A549 (cell line): ENCODE results near the gene C1orf35. TPM values are rescaled to one million over a fixed set of nuclear protein-coding genes. Genes with fewer than 3 reads are reported as not detected.

Experiments
- ATAC-seq, 2 experiments: fragments of 200-7000 bp in 1 of 2; fragments of >200 bp in 1 of 2; cut with Nextera tagmentation in 1 of 2; cut with Tn5 transposase in 1 of 2; 3 replicates each; pipeline versions ENCODE4 v1.8.0 to v1.9.1; 2018 to 2020; ENCODE audit warnings: mild to moderate bottlenecking in 1 of 2, moderate library complexity in 1 of 2
- CTCF ChIA-PET: fragments of 300-600 bp; sonication (Branson Sonifier 250); formaldehyde crosslinking; extraction: SDS; loops from one replicate; lab custom pipeline; 2021; ENCODE audit warnings: antibody characterized with exemption, inconsistent platforms; lab: Yijun Ruan, JAX
- POLR2A ChIA-PET: fragments of 350-600 bp; formaldehyde crosslinking; extraction: SDS; loops from one replicate; lab custom pipeline; 2021; ENCODE audit warnings: antibody characterized with exemption, inconsistent platforms; lab: Yijun Ruan, JAX
- DNase-seq, 2 experiments: peaks; one replicate each; pipeline versions ENCODE4 v3.0.0 to v3.0.0-alpha.2; 2011 to 2016; ENCODE audit warnings: low read depth in 1 of 2, low spot score in 1 of 2
- FAIRE-seq: peaks from 2 replicates; lab custom pipeline; 2011; peaks lifted over from hg19 to GRCh38; lab: Jason Lieb, UNC
- H3K27ac ChIP-seq, 2 experiments: fragments of >200 bp; sonication (Bioruptor Twin); formaldehyde crosslinking; 3 replicates each; pipeline ENCODE4 v1.5.1; 2016 to 2017
- H3K4me1 ChIP-seq: fragments of >200 bp; sonication (Bioruptor Twin); formaldehyde crosslinking; 3 replicates; pipeline ENCODE4 v1.6.1; 2016
- H3K4me2 ChIP-seq: fragments of >200 bp; sonication (Bioruptor Twin); formaldehyde crosslinking; 3 replicates; pipeline ENCODE4 v1.6.1; 2016
- H3K4me3 ChIP-seq: fragments of >200 bp; sonication (Bioruptor Twin); formaldehyde crosslinking; 3 replicates; pipeline ENCODE4 v1.5.1; 2016
- H3K9me3 ChIP-seq: fragments of >200 bp; sonication (Bioruptor Twin); formaldehyde crosslinking; 3 replicates; pipeline ENCODE4 v1.6.1; 2016
- BHLHE40 ChIP-seq: IDR thresholded peaks from 2 replicates; pipeline ENCODE4 v1.6.1; 2012; ENCODE audit warnings: low read depth, low read length, inconsistent platforms
- CBX2 ChIP-seq: fragments of 200-600 bp; sonication (generic); IDR thresholded peaks from 2 replicates; pipeline ENCODE4 v1.6.1; 2016; ENCODE audit warnings: low read depth, mild to moderate bottlenecking, borderline replicate concordance
- CBX8 ChIP-seq: fragments of 200-600 bp; sonication (generic); IDR thresholded peaks from 2 replicates; pipeline ENCODE4 v1.6.1; 2016
- CHD4 ChIP-seq: fragments of 200-600 bp; sonication (generic); IDR thresholded peaks from 2 replicates; pipeline ENCODE4 v1.6.1; 2016; ENCODE audit warnings: antibody characterized with exemption, mild to moderate bottlenecking, borderline replicate concordance
- MAX ChIP-seq: IDR thresholded peaks from 2 replicates; pipeline ENCODE4 v1.6.1; 2012
- MAZ ChIP-seq: fragments of 150-350 bp; IDR thresholded peaks from 2 replicates; pipeline ENCODE4 v1.6.1; 2014; ENCODE audit warnings: antibody characterized with exemption, low read depth, low read length, borderline replicate concordance
- NR3C1 ChIP-seq: fragments of >200 bp; sonication (Bioruptor Twin); formaldehyde crosslinking; IDR thresholded peaks from 3 replicates; pipeline ENCODE4 v1.6.1; 2017
- PHF8 ChIP-seq: fragments of 200-600 bp; sonication (generic); IDR thresholded peaks from 2 replicates; pipeline ENCODE4 v1.6.1; 2016; ENCODE audit warnings: low read depth, mild to moderate bottlenecking, antibody characterized with exemption, moderate library complexity, borderline replicate concordance
- POLR2A ChIP-seq: IDR thresholded peaks from 2 replicates; pipeline ENCODE4 v1.6.1; 2012; ENCODE audit warnings: mild to moderate bottlenecking, low read length
- RNF2 ChIP-seq: fragments of 200-600 bp; sonication (generic); IDR thresholded peaks from 2 replicates; pipeline ENCODE4 v1.6.1; 2016; ENCODE audit warnings: low read depth, mild to moderate bottlenecking, antibody characterized with exemption, moderate library complexity, borderline replicate concordance
- SMC3 ChIP-seq: fragments of >200 bp; sonication (Bioruptor Twin); formaldehyde crosslinking; IDR thresholded peaks from 3 replicates; pipeline ENCODE4 v1.6.1; 2018; ENCODE audit warnings: inconsistent platforms
- SREBF2 ChIP-seq: fragments of 450-650 bp; IDR thresholded peaks from 2 replicates; pipeline ENCODE4 v1.6.1; 2014; ENCODE audit warnings: mild to moderate bottlenecking, moderate library complexity
- WGBS: methylation state at CpG from one replicate; pipeline ENCODE4 v1.1.6; 2017; ENCODE audit errors: missing lambda C conversion rate; 5-methylcytosine and 5-hydroxymethylcytosine counted together
- polyA plus RNA-seq, 4 experiments: library from polyadenylated mRNA; depleted of rRNA in 3 of 4; stranded (reverse); fragments of >200 nt; fragmentation: RNase III in 1 of 4; extraction: RNeasy Plus Mini Kit Qiagen cat#74134 plus additional on column Dnase treatment in 1 of 4; gene quantifications; 2 replicates in 3 of 4; 3 replicates in 1 of 4; pipeline ENCODE4 v1.2.3, GENCODE V29; 2011 to 2017

The C1orf35 gene
- polyA plus RNA-seq, 2 of the 4 experiments (the other 2 are of a cell fraction), result 9.8 to 28.9 TPM

GRCh38 chr1:228062085-228062791 is 40.9 kb downstream of the C1orf35 start:
- Histone ChIP-seq H3K4me3 (no peak overlapping the region), H3K27ac (no peak overlapping the region), H3K4me2 (no peak overlapping the region), H3K4me1 (peaks cover 12% of the 10 kb centered on the region; the same call in 2 of the 3 replicates), H3K9me3 (no peaks in the 10 kb centered on the region; the same call in 2 of the 3 replicates)
- POLR2A ChIA-PET, result no interaction called here
- ATAC-seq (no peak), DNase-seq (no peak), FAIRE-seq (no peak)
- 98% methylated on average over 6 of the region's 9 CpGs for WGBS
- CTCF ChIA-PET, result interaction anchor here (1.5 kb wide), 2 partner anchors 58 to 63 kb away, joined by 4 to 7 read pairs; no protein-coding TSS in a partner anchor
- TF ChIP-seq MAX, result no peak
- no peak for TF ChIP-seq PHF8

- TF ChIP-seq RNF2, result no peak
- TF ChIP-seq CBX8, result no peak
- no peak for TF ChIP-seq CHD4
- TF ChIP-seq NR3C1, result no peak
- TF ChIP-seq SMC3, result no peak
- TF ChIP-seq MAZ, result no peak
- Histone ChIP-seq H3K4me2 (no peak overlapping the region), H3K4me1 (peaks cover 12% of the 10 kb centered on the region; the same call in 2 of the 3 replicates), H3K4me3 (no peak overlapping the region), H3K27ac (no peak overlapping the region), H3K9me3 (no peaks in the 10 kb centered on the region; the same call in 2 of the 3 replicates)
- WGBS, result 66% methylated on average over 9 of the region's 10 CpGs
- FAIRE-seq (no peak), ATAC-seq (no peak), DNase-seq (no peak)
- CTCF ChIA-PET, result interaction anchor here (0.9 to 4.1 kb wide), 5 partner anchors 10 to 62 kb away, joined by 3 to 25 read pairs (median 3); partner anchors contain the start of gene WNT3A
- POLR2A ChIA-PET, result no interaction called here
Observed at GRCh38 chr1:228061411-228062084, 41.6 kb downstream of the C1orf35 start.

- POLR2A ChIA-PET, result interaction anchor here (0.6 kb wide), 1 partner anchor 250 kb away, joined by 3 read pairs; no protein-coding TSS in a partner anchor
- peak in 1 of 2 experiments; percentile 21 for DNase-seq
- no peak for TF ChIP-seq SMC3
- TF ChIP-seq, all 56 proteins: peak for 0
- H3K9me3 ChIP-seq, result peaks cover 3% of the 10 kb centered on the region; the same call in 2 of the 3 replicates
- peak overlapping the region; percentile 98 for H3K4me2 ChIP-seq
- peak; percentile 27 to 62; a peak in 5 of 6 replicates for ATAC-seq
- WGBS, result 57% methylated on average over 25 of the region's 34 CpGs
- peak overlapping the region; percentile 64 to 84 for H3K27ac ChIP-seq
- peaks cover 12% of the 10 kb centered on the region; the same call in 2 of the 3 replicates for H3K4me1 ChIP-seq
- CTCF ChIA-PET, result interaction anchor here (0.8 to 4.1 kb wide), 8 partner anchors 9 to 62 kb away, joined by 3 to 25 read pairs (median 4); partner anchors contain the start of genes ARF1 and WNT3A
- peak overlapping the region; percentile 59 for H3K4me3 ChIP-seq
- no peak for FAIRE-seq
Observed at GRCh38 chr1:228060458-228061190, 42.5 kb downstream of the C1orf35 start.

GRCh38 chr1:228059634-228060457 is 43.3 kb downstream of the C1orf35 start:
- FAIRE-seq (no peak), DNase-seq (peak; percentile 73 to 88), ATAC-seq (peak; percentile 69 to 84)
- WGBS, result 0% methylated on average over 11 of the region's 33 CpGs
- Histone ChIP-seq H3K9me3 (peaks cover 4% of the 10 kb centered on the region; the same call in 2 of the 3 replicates), H3K27ac (peak overlapping the region; percentile 64 to 84), H3K4me2 (peak overlapping the region; percentile 98), H3K4me1 (peaks cover 12% of the 10 kb centered on the region; the same call in 2 of the 3 replicates), H3K4me3 (peak overlapping the region; percentile 59)
- POLR2A ChIA-PET, result interaction anchor here (0.6 kb wide), 1 partner anchor 249 kb away, joined by 3 read pairs; no protein-coding TSS in a partner anchor
- CTCF ChIA-PET, result interaction anchor here (0.8 to 4.1 kb wide), 7 partner anchors 9 to 61 kb away, joined by 3 to 25 read pairs (median 4); partner anchors contain the start of gene ARF1
- TF ChIP-seq BHLHE40 (no peak), POLR2A (0 out of 2 replicates have a peak, but pooled peaks have one; percentile 11), CBX2 (no peak), PHF8 (peak; percentile 23; the same call in 1 of the 2 replicates), MAX (peak; percentile 36; the same call in 1 of the 2 replicates), SREBF2 (no peak)
